ENCODE measurements around the gene IFI16.
"Not testable (repeated sequence)": the region's sequence is repeated elsewhere in the genome, so short reads cannot be mapped to it uniquely, and the experiment has no call there.

DNA sequence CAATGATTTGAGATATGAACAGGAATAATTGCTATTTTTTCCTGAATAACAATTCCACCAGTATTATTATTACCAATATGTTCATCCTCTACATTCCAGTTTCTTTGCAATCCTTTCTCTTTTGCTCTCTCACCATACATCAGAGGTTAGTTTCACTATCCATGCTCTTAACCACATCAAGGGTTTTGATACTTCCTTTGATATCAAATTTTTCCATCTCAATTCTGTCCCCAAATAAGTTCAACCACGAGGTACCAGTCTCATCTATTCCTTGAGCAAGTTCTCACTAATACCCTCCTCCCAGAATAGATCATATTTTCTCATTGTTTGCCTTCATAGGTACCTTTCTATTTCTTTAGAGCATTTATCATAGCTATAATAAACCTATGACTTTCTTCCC is 36.8 kb downstream of the IFI16 start:
- not testable (repeated sequence) for TF ChIP-seq POLR2A (IDR thresholded peaks at IDR 0.05; ENCODE audit: low read depth, low read length); ZBED1 (IDR thresholded peaks at IDR 0.05; ENCODE audit: borderline replicate concordance); YY1 (IDR thresholded peaks at IDR 0.05; ENCODE audit: low read depth, low read length); ZNF274 (IDR thresholded peaks at IDR 0.05; ENCODE audit: insufficient read depth, insufficient read length); RCOR1 (conservative IDR thresholded peaks at IDR 0.05; ENCODE audit: low read depth, low read length); NFYB (IDR thresholded peaks at IDR 0.05; ENCODE audit: insufficient read depth, low read depth, low read length); CEBPB (IDR thresholded peaks at IDR 0.05; ENCODE audit: borderline replicate concordance in 1 of 2, low read depth in 2 of 2, low read length in 2 of 2); EP300 (IDR thresholded peaks at IDR 0.05; ENCODE audit: borderline replicate concordance in 1 of 2, control insufficient read depth in 1 of 2, low read depth in 2 of 2, low read length in 2 of 2); CBX5 (IDR thresholded peaks at IDR 0.05; ENCODE audit: low read depth)
- TF ChIP-seq, protein P1, sequence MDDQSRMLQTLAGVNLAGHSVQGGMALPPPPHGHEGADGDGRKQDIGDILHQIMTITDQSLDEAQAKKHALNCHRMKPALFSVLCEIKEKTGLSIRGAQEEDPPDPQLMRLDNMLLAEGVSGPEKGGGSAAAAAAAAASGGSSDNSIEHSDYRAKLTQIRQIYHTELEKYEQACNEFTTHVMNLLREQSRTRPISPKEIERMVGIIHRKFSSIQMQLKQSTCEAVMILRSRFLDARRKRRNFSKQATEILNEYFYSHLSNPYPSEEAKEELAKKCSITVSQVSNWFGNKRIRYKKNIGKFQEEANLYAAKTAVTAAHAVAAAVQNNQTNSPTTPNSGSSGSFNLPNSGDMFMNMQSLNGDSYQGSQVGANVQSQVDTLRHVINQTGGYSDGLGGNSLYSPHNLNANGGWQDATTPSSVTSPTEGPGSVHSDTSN (IDR thresholded peaks at IDR 0.05; ENCODE audit: insufficient replicate concordance, low read depth, low read length), result not testable (repeated sequence)
- TF ChIP-seq, protein P2, sequence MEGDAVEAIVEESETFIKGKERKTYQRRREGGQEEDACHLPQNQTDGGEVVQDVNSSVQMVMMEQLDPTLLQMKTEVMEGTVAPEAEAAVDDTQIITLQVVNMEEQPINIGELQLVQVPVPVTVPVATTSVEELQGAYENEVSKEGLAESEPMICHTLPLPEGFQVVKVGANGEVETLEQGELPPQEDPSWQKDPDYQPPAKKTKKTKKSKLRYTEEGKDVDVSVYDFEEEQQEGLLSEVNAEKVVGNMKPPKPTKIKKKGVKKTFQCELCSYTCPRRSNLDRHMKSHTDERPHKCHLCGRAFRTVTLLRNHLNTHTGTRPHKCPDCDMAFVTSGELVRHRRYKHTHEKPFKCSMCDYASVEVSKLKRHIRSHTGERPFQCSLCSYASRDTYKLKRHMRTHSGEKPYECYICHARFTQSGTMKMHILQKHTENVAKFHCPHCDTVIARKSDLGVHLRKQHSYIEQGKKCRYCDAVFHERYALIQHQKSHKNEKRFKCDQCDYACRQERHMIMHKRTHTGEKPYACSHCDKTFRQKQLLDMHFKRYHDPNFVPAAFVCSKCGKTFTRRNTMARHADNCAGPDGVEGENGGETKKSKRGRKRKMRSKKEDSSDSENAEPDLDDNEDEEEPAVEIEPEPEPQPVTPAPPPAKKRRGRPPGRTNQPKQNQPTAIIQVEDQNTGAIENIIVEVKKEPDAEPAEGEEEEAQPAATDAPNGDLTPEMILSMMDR (IDR thresholded peaks at IDR 0.05 in 2 of 3, conservative IDR thresholded peaks at IDR 0.05 in 1 of 3; ENCODE audit: control insufficient read depth in 2 of 3, extremely low read depth in 1 of 3, insufficient read depth in 1 of 3, low read depth in 3 of 3, low read length in 3 of 3), result not testable (repeated sequence)
- TF ChIP-seq, protein P3, sequence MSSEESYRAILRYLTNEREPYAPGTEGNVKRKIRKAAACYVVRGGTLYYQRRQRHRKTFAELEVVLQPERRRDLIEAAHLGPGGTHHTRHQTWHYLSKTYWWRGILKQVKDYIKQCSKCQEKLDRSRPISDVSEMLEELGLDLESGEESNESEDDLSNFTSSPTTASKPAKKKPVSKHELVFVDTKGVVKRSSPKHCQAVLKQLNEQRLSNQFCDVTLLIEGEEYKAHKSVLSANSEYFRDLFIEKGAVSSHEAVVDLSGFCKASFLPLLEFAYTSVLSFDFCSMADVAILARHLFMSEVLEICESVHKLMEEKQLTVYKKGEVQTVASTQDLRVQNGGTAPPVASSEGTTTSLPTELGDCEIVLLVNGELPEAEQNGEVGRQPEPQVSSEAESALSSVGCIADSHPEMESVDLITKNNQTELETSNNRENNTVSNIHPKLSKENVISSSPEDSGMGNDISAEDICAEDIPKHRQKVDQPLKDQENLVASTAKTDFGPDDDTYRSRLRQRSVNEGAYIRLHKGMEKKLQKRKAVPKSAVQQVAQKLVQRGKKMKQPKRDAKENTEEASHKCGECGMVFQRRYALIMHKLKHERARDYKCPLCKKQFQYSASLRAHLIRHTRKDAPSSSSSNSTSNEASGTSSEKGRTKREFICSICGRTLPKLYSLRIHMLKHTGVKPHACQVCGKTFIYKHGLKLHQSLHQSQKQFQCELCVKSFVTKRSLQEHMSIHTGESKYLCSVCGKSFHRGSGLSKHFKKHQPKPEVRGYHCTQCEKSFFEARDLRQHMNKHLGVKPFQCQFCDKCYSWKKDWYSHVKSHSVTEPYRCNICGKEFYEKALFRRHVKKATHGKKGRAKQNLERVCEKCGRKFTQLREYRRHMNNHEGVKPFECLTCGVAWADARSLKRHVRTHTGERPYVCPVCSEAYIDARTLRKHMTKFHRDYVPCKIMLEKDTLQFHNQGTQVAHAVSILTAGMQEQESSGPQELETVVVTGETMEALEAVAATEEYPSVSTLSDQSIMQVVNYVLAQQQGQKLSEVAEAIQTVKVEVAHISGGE (CRISPR knock-in tag; IDR thresholded peaks at IDR 0.05), result not testable (repeated sequence)
